Pancreas (tissue), 10 donors: Measurements from ENCODE around the gene TMEM11. TPM values are rescaled to one million over a fixed set of nuclear protein-coding genes. Genes with fewer than 3 reads are reported as not detected.
"Not testable (repeated sequence)": the region's sequence is repeated elsewhere in the genome, so short reads cannot be mapped to it uniquely, and the experiment has no call there.

Experiments used
- ATAC-seq, 4 donors: fragments of 200-7000 bp; cut with Tn5 transposase; one replicate each; pipeline versions ENCODE4 v1.8.0 to v1.9.1; 2020; ENCODE audit warnings: mild to moderate bottlenecking in 4 of 4, moderate library complexity in 4 of 4
- DNase-seq, 6 donors: peaks; one replicate each; pipeline ENCODE4 v3.0.0-alpha.2; 2020
- FAIRE-seq: peaks from 2 replicates; lab custom pipeline; 2012; peaks lifted over from hg19 to GRCh38; lab: Jason Lieb, UNC
- H3K27ac ChIP-seq, 4 donors: fragments of 200-600 bp; sonication (generic); 1 replicate in 3 of 4; 2 replicates in 1 of 4; pipeline versions ENCODE4 v1.5.0 to v1.8.0; 2020
- H3K27me3 ChIP-seq, 4 donors: fragments of 200-600 bp; one replicate each; pipeline ENCODE4 v1.8.0; 2021
- H3K36me3 ChIP-seq, 3 donors: fragments of 200-600 bp; sonication (generic) in 1 of 3; one replicate each; pipeline versions ENCODE4 v1.5.0 to v1.8.0; 2020 to 2021
- H3K4me1 ChIP-seq, 3 donors: fragments of 200-600 bp; one replicate each; pipeline ENCODE4 v1.8.0; 2021
- H3K4me3 ChIP-seq, 4 donors: fragments of 200-600 bp; sonication (generic) in 2 of 4; one replicate each; pipeline versions ENCODE4 v1.5.0 to v1.8.0; 2020 to 2021
- H3K9me3 ChIP-seq, 4 donors: fragments of 200-600 bp; one replicate each; pipeline ENCODE4 v1.8.0; 2021
- CTCF ChIP-seq, 4 donors: fragments of 200-600 bp; sonication (generic) in 3 of 4; IDR thresholded peaks; one replicate each; pipeline versions ENCODE4 v1.5.0 to v1.8.0; 2021; ENCODE audit warnings: antibody characterized with exemption in 4 of 4
- WGBS, 2 donors: extraction: QIAGEN DNeasy Blood & Tissue Kit; methylation state at CpG; one replicate each; pipeline ENCODE4 v1.1.7; 2013; 5-methylcytosine and 5-hydroxymethylcytosine counted together
- intact Hi-C, 3 donors: fragments of 100-400 bp; cut with DNase I; formaldehyde crosslinking; loops; one replicate each; pipeline versions ENCODE4 v1.11.1 to v1.14.2; 2022
- polyA plus RNA-seq, 2 donors: library from polyadenylated mRNA; stranded (reverse); fragments of 200-250 nt; gene quantifications; one replicate each; pipeline ENCODE4 v1.2.3, GENCODE V29; 2013
- total RNA-seq, 6 donors: library from RNA; stranded (reverse); fragmentation: NEBNext Ultra II Directional in 4 of 6; extraction: Animal tissue kit (Norgen Biotek cat#: 25700) in 4 of 6; gene quantifications; one replicate each; pipeline versions ENCODE4 v1.2.1 to v1.2.4, GENCODE V29; 2021 to 2023
- donor health status: healthy with polysubstance abuse.
- donor health status: DM: no; HTN: no; CAD: no; lungs with moderate emphysema.
- donor health status: DM: no; HTN: no; CAD: no.
- donor health status: control.
- donor health status: control.
- donor health status: Bipolar disorder and iron deficiency.
- donor health status: DM: yes; HTN: yes; CAD: no.
- donor health status: DM: no; HTN: no; CAD: no.
- donor health status: DM: no; HTN: no; CAD: no.
- donor health status: DM: yes; HTN: yes; CAD: no.

Gene TMEM11
- total and polyA plus RNA-seq, 8 donors, result 6.1 to 16.0 (median 9.5) TPM

GRCh38 chr17:21231533-21231932 is 17.6 kb upstream of the TMEM11 start:
- ATAC-seq, result peak in 2 of 4 donors; percentile 38 to 57
- Histone ChIP-seq H3K4me1 (no peaks in the 10 kb centered on the region), H3K36me3 (no peaks in the 10 kb centered on the region), H3K9me3 (no peaks in the 10 kb centered on the region), H3K27ac (no peak overlapping the region), H3K4me3 (no peak overlapping the region), H3K27me3 (no peaks in the 10 kb centered on the region)
- intact Hi-C loops, result no loop called here
- FAIRE-seq, result no peak
- WGBS, 2 donors, result 52 to 54% methylated on average over 6 of the region's 6 CpGs
- no peak for TF ChIP-seq CTCF (IDR thresholded peaks at IDR 0.05)
- peak in 1 of 6 donors; percentile 14 for DNase-seq

- intact Hi-C loops, result no loop called here
- H3K9me3 ChIP-seq, result no peaks in the 10 kb centered on the region
- DNase-seq, result no peak
- no peaks in the 10 kb centered on the region for H3K4me1 ChIP-seq
- TF ChIP-seq CTCF (IDR thresholded peaks at IDR 0.05), result no peak
- no peaks in the 10 kb centered on the region for H3K36me3 ChIP-seq
- H3K27me3 ChIP-seq, result no peaks in the 10 kb centered on the region
- no peak for ATAC-seq
- H3K27ac ChIP-seq, result no peak overlapping the region
- FAIRE-seq, result no peak
- WGBS, 2 donors, result 94 to 96% methylated on average over 2 of the region's 2 CpGs
- H3K4me3 ChIP-seq, result no peak overlapping the region
These were observed 14.9 kb upstream of the TMEM11 start for GRCh38 chr17:21228845-21229244.

GRCh38 chr17:21228111-21228510 is 14.2 kb upstream of the TMEM11 start:
- no peak for FAIRE-seq
- Histone ChIP-seq H3K4me1 (no peaks in the 10 kb centered on the region), H3K27me3 (no peaks in the 10 kb centered on the region), H3K27ac (no peak overlapping the region), H3K36me3 (no peaks in the 10 kb centered on the region), H3K4me3 (no peak overlapping the region), H3K9me3 (no peaks in the 10 kb centered on the region)
- peak in 1 of 4 donors; percentile 12 for ATAC-seq
- no peak for TF ChIP-seq CTCF (IDR thresholded peaks at IDR 0.05)
- WGBS, 2 donors, result 66 to 78% methylated on average over 4 of the region's 4 CpGs
- intact Hi-C loops, result no loop called here
- no peak for DNase-seq

GRCh38 chr17:21227277-21227676 is 13.3 kb upstream of the TMEM11 start:
- ATAC-seq, DNase-seq, H3K4me1 ChIP-seq, H3K4me3 ChIP-seq, H3K27me3 ChIP-seq, H3K27ac ChIP-seq, H3K9me3 ChIP-seq, FAIRE-seq, H3K36me3 ChIP-seq, intact Hi-C loops: not testable (repeated sequence)
- WGBS, 2 donors, result 85 to 89% methylated on average over 11 of the region's 11 CpGs

- no peak overlapping the region for H3K27ac ChIP-seq
- no peaks in the 10 kb centered on the region for H3K36me3 ChIP-seq
- no peaks in the 10 kb centered on the region for H3K9me3 ChIP-seq
- no peaks in the 10 kb centered on the region for H3K27me3 ChIP-seq
- H3K4me3 ChIP-seq, result no peak overlapping the region
- no peak for DNase-seq
- WGBS, 2 donors, result 91 to 93% methylated on average over 6 of the region's 6 CpGs
- intact Hi-C loops, result no loop called here
- H3K4me1 ChIP-seq, result no peaks in the 10 kb centered on the region
- no peak for FAIRE-seq
- ATAC-seq, result no peak
- TF ChIP-seq CTCF (IDR thresholded peaks at IDR 0.05), result no peak
These were observed 9.1 kb upstream of the TMEM11 start for GRCh38 chr17:21223086-21223485.
